Stimulated activated memory B cell treated with anti-CD40 and anti-IgM and Interleukin-4, amounts not matched to agents 10 μg/mL and 1 μg/mL and 100 μg/mL, for 72 hours (primary cell): ENCODE data around the gene GPR183.

Source experiments
- ATAC-seq: fragments of 150-1000 bp; cut with Tn5 transposase; 2 replicates; pipeline ENCODE4 v1.10.0; 2021
- H3K27ac Mint-ChIP-seq: one replicate; pipeline ENCODE4 v1.8.0; 2022; ENCODE audit warnings: mild to moderate bottlenecking, mixed read lengths
- H3K27me3 Mint-ChIP-seq: one replicate; pipeline ENCODE4 v1.8.0; 2022; ENCODE audit warnings: mixed read lengths
- H3K36me3 Mint-ChIP-seq: one replicate; pipeline ENCODE4 v1.8.0; 2022; ENCODE audit warnings: mixed read lengths
- H3K4me1 Mint-ChIP-seq: one replicate; pipeline ENCODE4 v1.8.0; 2022; ENCODE audit warnings: mixed read lengths
- H3K4me3 Mint-ChIP-seq: one replicate; pipeline ENCODE4 v1.8.0; 2022; ENCODE audit warnings: mild to moderate bottlenecking, moderate library complexity, mixed read lengths
- H3K9me3 Mint-ChIP-seq: one replicate; pipeline ENCODE4 v1.8.0; 2022; ENCODE audit warnings: mixed read lengths

The GPR183 gene

DNA sequence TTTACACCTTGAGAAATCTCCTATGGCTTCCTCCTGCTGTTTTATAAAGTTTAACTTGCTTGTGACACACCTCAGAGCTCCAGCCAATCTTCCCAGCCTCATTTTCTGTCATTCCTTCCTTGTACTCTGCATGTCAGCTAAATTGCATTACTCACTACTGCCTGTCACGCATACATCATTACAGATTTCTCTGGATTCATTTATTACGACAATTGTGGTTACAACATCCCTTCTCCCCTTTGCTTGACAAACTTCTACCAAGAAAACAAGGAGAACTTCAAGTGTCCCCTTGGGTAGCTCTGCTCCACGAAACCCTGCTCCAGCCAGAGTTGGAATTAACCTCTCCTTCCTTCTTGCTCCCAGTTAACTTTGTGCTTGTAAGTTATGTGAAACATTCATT, 27.0 kb downstream of the GPR183 start:
- no peak for ATAC-seq
- Mint-ChIP-seq H3K27me3 (no peaks in the 10 kb centered on the region), H3K27ac (peak overlapping the region; percentile 92), H3K4me1 (peaks cover 95% of the 10 kb centered on the region), H3K36me3 (peaks cover 33% of the 10 kb centered on the region), H3K9me3 (no peaks in the 10 kb centered on the region), H3K4me3 (no peak overlapping the region)

DNA sequence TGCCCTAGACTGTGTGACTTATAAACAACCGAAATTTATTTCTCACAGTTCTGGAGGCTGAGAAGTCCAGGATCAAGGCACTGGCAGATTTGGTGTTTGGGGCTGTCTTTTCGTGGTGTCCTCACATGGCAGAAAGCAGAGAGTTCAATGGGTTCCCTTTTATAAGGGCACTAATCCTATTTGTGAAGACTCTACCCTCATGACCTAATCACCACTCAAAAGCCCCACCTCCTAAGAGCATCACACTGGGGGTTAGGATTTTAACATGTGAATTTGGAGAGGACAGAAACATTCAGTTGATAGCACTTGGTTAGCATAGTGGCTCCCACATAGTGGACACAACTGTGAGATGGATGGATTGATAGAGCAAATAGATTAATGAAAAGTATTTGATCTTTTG, 27.6 kb downstream of the GPR183 start:
- peak overlapping the region; percentile 92 for H3K27ac Mint-ChIP-seq
- H3K4me1 Mint-ChIP-seq: peaks cover 95% of the 10 kb centered on the region
- H3K27me3 Mint-ChIP-seq: no peaks in the 10 kb centered on the region
- H3K4me3 Mint-ChIP-seq: no peak overlapping the region
- no peak for ATAC-seq
- peaks cover 38% of the 10 kb centered on the region for H3K36me3 Mint-ChIP-seq
- H3K9me3 Mint-ChIP-seq: no peaks in the 10 kb centered on the region

DNA sequence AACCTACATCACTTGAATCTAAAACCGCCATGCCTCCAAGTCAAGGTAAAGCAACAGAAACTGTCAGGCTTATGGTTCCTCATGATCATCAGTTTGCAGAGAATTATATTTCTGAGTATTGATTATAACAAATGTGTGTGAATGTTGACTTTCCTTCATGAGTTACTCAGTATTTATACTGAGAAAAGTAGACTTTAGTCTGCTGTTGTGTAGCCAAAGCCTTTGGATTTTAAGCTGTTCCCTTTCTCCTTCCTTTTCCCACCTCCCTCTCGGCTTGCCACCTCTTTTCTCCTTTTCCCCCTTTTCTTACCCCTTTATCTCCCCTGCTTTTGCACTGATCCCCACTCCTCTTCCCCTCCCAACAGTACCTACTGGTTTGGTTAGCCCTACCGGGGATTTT, 28.4 kb downstream of the GPR183 start:
- Mint-ChIP-seq H3K27ac (peak overlapping the region; percentile 92), H3K9me3 (no peaks in the 10 kb centered on the region), H3K4me3 (no peak overlapping the region), H3K4me1 (peaks cover 94% of the 10 kb centered on the region), H3K36me3 (peaks cover 44% of the 10 kb centered on the region), H3K27me3 (no peaks in the 10 kb centered on the region)
- no peak for ATAC-seq

- H3K9me3 Mint-ChIP-seq: no peaks in the 10 kb centered on the region
- H3K4me1 Mint-ChIP-seq: peaks cover 95% of the 10 kb centered on the region
- H3K4me3 Mint-ChIP-seq: no peak overlapping the region
- peaks cover 51% of the 10 kb centered on the region for H3K36me3 Mint-ChIP-seq
- no peak for ATAC-seq
- no peaks in the 10 kb centered on the region for H3K27me3 Mint-ChIP-seq
- no peak overlapping the region for H3K27ac Mint-ChIP-seq
Observed at GRCh38 chr13:99278200-99278599, 29.0 kb downstream of the GPR183 start.

DNA sequence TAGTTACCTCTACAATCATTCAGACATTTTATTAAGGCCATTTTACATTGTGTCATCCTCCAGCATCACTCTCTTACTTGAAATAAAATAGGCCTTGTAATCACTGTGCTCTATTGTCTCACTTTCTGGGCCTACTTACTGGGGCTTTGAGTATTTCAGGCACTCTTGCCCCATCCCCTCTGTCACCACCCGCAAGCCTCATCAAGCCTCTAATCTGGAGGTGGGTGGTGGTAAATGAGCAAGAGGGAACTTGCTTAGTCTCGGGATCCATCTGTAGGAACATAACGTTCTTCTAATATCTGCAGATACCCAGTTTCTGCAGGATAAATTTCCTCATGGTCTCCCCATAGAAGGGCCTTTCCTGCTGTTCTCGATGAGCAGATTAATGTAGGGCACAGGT, 29.6 kb downstream of the GPR183 start:
- Mint-ChIP-seq H3K4me3 (no peak overlapping the region), H3K4me1 (peaks cover 94% of the 10 kb centered on the region), H3K36me3 (peaks cover 56% of the 10 kb centered on the region), H3K27me3 (no peaks in the 10 kb centered on the region), H3K27ac (no peak overlapping the region), H3K9me3 (peaks cover 3% of the 10 kb centered on the region)
- ATAC-seq: no peak

DNA sequence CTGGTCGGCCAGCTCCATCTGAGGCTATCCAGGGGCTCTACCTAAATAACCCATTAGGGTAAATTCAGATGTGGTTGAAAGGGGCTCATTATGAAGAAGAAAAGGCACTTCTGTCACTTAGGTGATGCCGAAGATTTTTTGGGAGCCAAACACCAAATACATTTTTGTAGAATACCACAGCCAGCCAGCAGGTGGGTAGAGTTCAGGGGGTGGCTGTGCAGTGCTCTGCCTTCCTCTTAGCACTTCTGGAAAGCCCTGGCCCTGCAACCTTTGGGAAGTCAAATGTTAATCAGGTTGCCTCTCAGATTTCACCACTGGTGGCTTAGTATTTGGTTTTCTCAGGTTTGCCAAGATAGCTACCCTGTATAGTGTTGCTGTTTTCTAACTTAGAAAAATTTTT, 30.5 kb downstream of the GPR183 start:
- no peak overlapping the region for H3K4me3 Mint-ChIP-seq
- H3K27me3 Mint-ChIP-seq: no peaks in the 10 kb centered on the region
- H3K4me1 Mint-ChIP-seq: peaks cover 94% of the 10 kb centered on the region
- ATAC-seq: no peak
- H3K27ac Mint-ChIP-seq: no peak overlapping the region
- H3K36me3 Mint-ChIP-seq: peaks cover 65% of the 10 kb centered on the region
- peaks cover 5% of the 10 kb centered on the region for H3K9me3 Mint-ChIP-seq

GRCh38 chr13:99275093-99275469, 32.1 kb downstream of the GPR183 start:
- H3K27ac Mint-ChIP-seq: peak overlapping the region; percentile 97
- no peaks in the 10 kb centered on the region for H3K27me3 Mint-ChIP-seq
- peaks cover 5% of the 10 kb centered on the region for H3K9me3 Mint-ChIP-seq
- H3K36me3 Mint-ChIP-seq: peaks cover 57% of the 10 kb centered on the region
- H3K4me1 Mint-ChIP-seq: peaks cover 94% of the 10 kb centered on the region
- no peak for ATAC-seq
- no peak overlapping the region for H3K4me3 Mint-ChIP-seq

GRCh38 chr13:99273128-99273527, 34.1 kb downstream of the GPR183 start:
- Mint-ChIP-seq H3K9me3 (peaks cover 5% of the 10 kb centered on the region), H3K27me3 (no peaks in the 10 kb centered on the region), H3K4me3 (no peak overlapping the region), H3K4me1 (peaks cover 87% of the 10 kb centered on the region), H3K36me3 (peaks cover 43% of the 10 kb centered on the region), H3K27ac (peak overlapping the region; percentile 97)
- no peak for ATAC-seq

GRCh38 chr13:99272481-99272880, 34.7 kb downstream of the GPR183 start:
- no peak for ATAC-seq
- Mint-ChIP-seq H3K27ac (peak overlapping the region; percentile 97), H3K36me3 (peaks cover 40% of the 10 kb centered on the region), H3K27me3 (no peaks in the 10 kb centered on the region), H3K9me3 (peaks cover 5% of the 10 kb centered on the region), H3K4me1 (peaks cover 80% of the 10 kb centered on the region), H3K4me3 (no peak overlapping the region)

- ATAC-seq: no peak
- Mint-ChIP-seq H3K4me1 (peaks cover 71% of the 10 kb centered on the region), H3K27me3 (no peaks in the 10 kb centered on the region), H3K36me3 (peaks cover 38% of the 10 kb centered on the region), H3K4me3 (peak overlapping the region; percentile 18), H3K27ac (peak overlapping the region; percentile 97), H3K9me3 (peaks cover 5% of the 10 kb centered on the region)
Observed at GRCh38 chr13:99271249-99271648, 36.0 kb downstream of the GPR183 start.

DNA sequence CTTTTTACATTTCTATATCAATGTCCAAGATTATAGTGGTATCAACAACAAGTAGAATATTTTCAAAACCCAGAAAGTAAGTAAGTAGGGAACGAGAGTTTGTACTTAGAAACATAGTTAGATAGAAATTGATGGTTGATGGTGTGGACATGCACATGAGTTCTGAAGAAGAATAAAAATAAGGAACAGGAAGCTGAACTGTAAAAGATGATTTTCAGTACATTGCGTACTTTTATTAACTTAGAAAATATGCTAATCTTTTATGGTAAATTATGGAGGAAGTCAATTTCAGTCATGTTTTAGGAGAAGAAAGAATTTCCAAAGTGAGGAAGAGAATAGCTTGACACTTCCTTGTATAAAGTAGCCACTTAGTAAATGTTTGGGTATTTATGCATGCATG, 36.7 kb downstream of the GPR183 start:
- peak overlapping the region; percentile 53 for H3K4me3 Mint-ChIP-seq
- ATAC-seq: peak; percentile 68

DNA sequence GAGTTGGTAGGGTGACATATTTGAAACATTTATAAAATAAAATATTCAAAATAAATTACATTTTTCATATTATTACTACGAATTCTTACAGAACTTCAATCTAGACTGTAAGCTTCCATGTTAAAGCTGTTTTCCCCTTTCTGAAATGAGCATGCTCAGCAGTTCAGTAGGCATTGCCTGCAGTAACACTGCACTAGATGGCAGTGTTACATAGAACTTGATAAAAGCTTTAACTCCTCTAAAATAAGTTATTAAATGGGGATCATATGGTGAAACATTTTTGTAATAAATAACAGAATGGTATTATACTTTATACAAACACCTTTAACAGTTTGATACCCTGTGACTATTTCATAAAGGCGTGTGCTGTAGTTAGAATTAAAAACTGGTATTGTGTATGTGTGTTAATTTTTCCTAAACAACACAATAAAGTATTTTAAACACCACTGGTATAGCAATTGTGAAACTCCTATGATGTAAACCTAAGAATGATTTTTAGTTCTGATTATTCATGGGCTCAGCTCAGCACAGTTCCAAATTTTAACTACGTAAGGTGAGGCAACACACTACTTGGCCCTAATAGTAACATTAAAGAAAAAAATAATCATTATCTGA, 37.5 kb downstream of the GPR183 start:
- peaks cover 5% of the 10 kb centered on the region for H3K9me3 Mint-ChIP-seq
- H3K36me3 Mint-ChIP-seq: peaks cover 28% of the 10 kb centered on the region
- peaks cover 67% of the 10 kb centered on the region for H3K4me1 Mint-ChIP-seq
- peak overlapping the region; percentile 97 for H3K27ac Mint-ChIP-seq
- H3K4me3 Mint-ChIP-seq: no peak overlapping the region
- no peaks in the 10 kb centered on the region for H3K27me3 Mint-ChIP-seq
- peak; percentile 79 for ATAC-seq

More for the DNA sequence above, 36.7 kb downstream of the GPR183 start:
- Mint-ChIP-seq H3K4me1 (peaks cover 68% of the 10 kb centered on the region), H3K27ac (peak overlapping the region; percentile 97), H3K27me3 (no peaks in the 10 kb centered on the region), H3K36me3 (peaks cover 36% of the 10 kb centered on the region), H3K9me3 (peaks cover 5% of the 10 kb centered on the region)

GRCh38 chr13:99268822-99269221, 38.4 kb downstream of the GPR183 start:
- Mint-ChIP-seq H3K27ac (peak overlapping the region; percentile 10), H3K36me3 (peaks cover 21% of the 10 kb centered on the region), H3K27me3 (no peaks in the 10 kb centered on the region), H3K9me3 (peaks cover 5% of the 10 kb centered on the region), H3K4me3 (no peak overlapping the region), H3K4me1 (peaks cover 68% of the 10 kb centered on the region)
- ATAC-seq: no peak

DNA sequence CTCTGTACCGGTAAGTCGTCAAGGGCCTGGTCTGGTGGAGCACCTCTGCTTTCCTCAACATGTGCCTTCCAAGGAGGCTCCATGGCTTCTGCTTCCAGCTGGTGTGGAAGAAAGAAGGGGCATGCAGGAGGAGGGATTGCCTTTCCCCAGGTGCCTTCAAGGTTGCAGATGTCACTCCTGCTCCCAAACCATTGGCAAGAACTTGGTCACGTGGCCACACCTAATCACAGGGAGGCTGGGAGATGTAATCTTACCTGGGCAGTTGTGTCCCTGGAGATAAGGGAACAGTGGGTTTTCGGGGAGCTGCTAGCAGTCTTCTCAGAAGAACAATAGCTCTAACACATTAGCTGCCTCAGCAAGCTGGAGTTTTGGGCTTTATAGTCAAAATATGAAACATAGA, 39.3 kb downstream of the GPR183 start:
- Mint-ChIP-seq H3K4me1 (peaks cover 68% of the 10 kb centered on the region), H3K27me3 (no peaks in the 10 kb centered on the region), H3K27ac (peak overlapping the region; percentile 10), H3K4me3 (no peak overlapping the region), H3K9me3 (peaks cover 5% of the 10 kb centered on the region), H3K36me3 (peaks cover 18% of the 10 kb centered on the region)
- ATAC-seq: no peak

- no peak overlapping the region for H3K27ac Mint-ChIP-seq
- no peaks in the 10 kb centered on the region for H3K9me3 Mint-ChIP-seq
- H3K36me3 Mint-ChIP-seq: peaks cover 7% of the 10 kb centered on the region
- no peak overlapping the region for H3K4me3 Mint-ChIP-seq
- peaks cover 64% of the 10 kb centered on the region for H3K4me1 Mint-ChIP-seq
- H3K27me3 Mint-ChIP-seq: no peaks in the 10 kb centered on the region
- ATAC-seq: no peak
Observed at GRCh38 chr13:99266827-99267226, 40.4 kb downstream of the GPR183 start.

GRCh38 chr13:99265821-99266426, 41.3 kb downstream of the GPR183 start:
- peak; percentile 61 for ATAC-seq
- no peak overlapping the region for H3K27ac Mint-ChIP-seq
- H3K36me3 Mint-ChIP-seq: peaks cover 6% of the 10 kb centered on the region
- H3K9me3 Mint-ChIP-seq: no peaks in the 10 kb centered on the region
- no peak overlapping the region for H3K4me3 Mint-ChIP-seq
- H3K27me3 Mint-ChIP-seq: no peaks in the 10 kb centered on the region
- H3K4me1 Mint-ChIP-seq: peaks cover 64% of the 10 kb centered on the region
